ENCODE results near the gene KLHL29.

KLHL29 gene

GRCh38 chr2:23427350-23427749 lies 42.4 kb downstream of the KLHL29 start:
- peaks cover 4% of the 10 kb centered on the region for H3K4me1 ChIP-seq (ENCODE audit: control insufficient read depth, insufficient read depth, low read length)
- H3K27me3 ChIP-seq (ENCODE audit: control insufficient read depth, insufficient read depth, low read length) = no peaks in the 10 kb centered on the region
- H3K4me3 ChIP-seq (ENCODE audit: low read depth, low read length) = no peak overlapping the region
- H3K36me3 ChIP-seq (ENCODE audit: control insufficient read depth, insufficient read depth, low read length) = no peaks in the 10 kb centered on the region
- H3K9me3 ChIP-seq (ENCODE audit: control insufficient read depth, insufficient read depth, low read length) = no peaks in the 10 kb centered on the region
- no peak overlapping the region for H3K9ac ChIP-seq (ENCODE audit: low read depth, low read length)

GRCh38 chr2:23427976-23428375 lies 43.0 kb downstream of the KLHL29 start:
- H3K9ac ChIP-seq (ENCODE audit: low read depth, low read length) = no peak overlapping the region
- H3K36me3 ChIP-seq (ENCODE audit: control insufficient read depth, insufficient read depth, low read length) = no peaks in the 10 kb centered on the region
- peaks cover 4% of the 10 kb centered on the region for H3K4me1 ChIP-seq (ENCODE audit: control insufficient read depth, insufficient read depth, low read length)
- no peaks in the 10 kb centered on the region for H3K27me3 ChIP-seq (ENCODE audit: control insufficient read depth, insufficient read depth, low read length)
- no peaks in the 10 kb centered on the region for H3K9me3 ChIP-seq (ENCODE audit: control insufficient read depth, insufficient read depth, low read length)
- no peak overlapping the region for H3K4me3 ChIP-seq (ENCODE audit: low read depth, low read length)

- Histone ChIP-seq H3K27me3 (ENCODE audit: control insufficient read depth, insufficient read depth, low read length) (no peaks in the 10 kb centered on the region), H3K9me3 (ENCODE audit: control insufficient read depth, insufficient read depth, low read length) (no peaks in the 10 kb centered on the region), H3K36me3 (ENCODE audit: control insufficient read depth, insufficient read depth, low read length) (no peaks in the 10 kb centered on the region), H3K9ac (ENCODE audit: low read depth, low read length) (no peak overlapping the region), H3K4me3 (ENCODE audit: low read depth, low read length) (no peak overlapping the region), H3K4me1 (ENCODE audit: control insufficient read depth, insufficient read depth, low read length) (no peaks in the 10 kb centered on the region)
Observed at GRCh38 chr2:23429036-23429435, 44.1 kb downstream of the KLHL29 start.

GRCh38 chr2:23430263-23430662 lies 45.3 kb downstream of the KLHL29 start:
- Histone ChIP-seq H3K4me3 (ENCODE audit: low read depth, low read length) (no peak overlapping the region), H3K27me3 (ENCODE audit: control insufficient read depth, insufficient read depth, low read length) (no peaks in the 10 kb centered on the region)

GRCh38 chr2:23432531-23432930 lies 47.6 kb downstream of the KLHL29 start:
- H3K9me3 ChIP-seq (ENCODE audit: control insufficient read depth, insufficient read depth, low read length) = no peaks in the 10 kb centered on the region

More at GRCh38 chr2:23430263-23430662, 45.3 kb downstream of the KLHL29 start:
- Histone ChIP-seq H3K4me1 (ENCODE audit: control insufficient read depth, insufficient read depth, low read length) (no peaks in the 10 kb centered on the region), H3K36me3 (ENCODE audit: control insufficient read depth, insufficient read depth, low read length) (no peaks in the 10 kb centered on the region), H3K9me3 (ENCODE audit: control insufficient read depth, insufficient read depth, low read length) (no peaks in the 10 kb centered on the region), H3K9ac (ENCODE audit: low read depth, low read length) (no peak overlapping the region)

GRCh38 chr2:23433282-23433681 lies 48.3 kb downstream of the KLHL29 start:
- H3K4me3 ChIP-seq (ENCODE audit: low read depth, low read length) = no peak overlapping the region
- H3K9ac ChIP-seq (ENCODE audit: low read depth, low read length) = no peak overlapping the region
- no peaks in the 10 kb centered on the region for H3K36me3 ChIP-seq (ENCODE audit: control insufficient read depth, insufficient read depth, low read length)
- H3K4me1 ChIP-seq (ENCODE audit: control insufficient read depth, insufficient read depth, low read length) = peaks cover 10% of the 10 kb centered on the region
- no peaks in the 10 kb centered on the region for H3K9me3 ChIP-seq (ENCODE audit: control insufficient read depth, insufficient read depth, low read length)
- no peaks in the 10 kb centered on the region for H3K27me3 ChIP-seq (ENCODE audit: control insufficient read depth, insufficient read depth, low read length)

More at GRCh38 chr2:23432531-23432930, 47.6 kb downstream of the KLHL29 start:
- Histone ChIP-seq H3K4me3 (ENCODE audit: low read depth, low read length) (no peak overlapping the region), H3K4me1 (ENCODE audit: control insufficient read depth, insufficient read depth, low read length) (peaks cover 10% of the 10 kb centered on the region), H3K27me3 (ENCODE audit: control insufficient read depth, insufficient read depth, low read length) (no peaks in the 10 kb centered on the region), H3K9ac (ENCODE audit: low read depth, low read length) (no peak overlapping the region), H3K36me3 (ENCODE audit: control insufficient read depth, insufficient read depth, low read length) (no peaks in the 10 kb centered on the region)

- H3K9me3 ChIP-seq (ENCODE audit: control insufficient read depth, insufficient read depth, low read length) = no peaks in the 10 kb centered on the region
- H3K9ac ChIP-seq (ENCODE audit: low read depth, low read length) = no peak overlapping the region
- peaks cover 10% of the 10 kb centered on the region for H3K4me1 ChIP-seq (ENCODE audit: control insufficient read depth, insufficient read depth, low read length)
- H3K27me3 ChIP-seq (ENCODE audit: control insufficient read depth, insufficient read depth, low read length) = no peaks in the 10 kb centered on the region
- H3K4me3 ChIP-seq (ENCODE audit: low read depth, low read length) = no peak overlapping the region
- H3K36me3 ChIP-seq (ENCODE audit: control insufficient read depth, insufficient read depth, low read length) = no peaks in the 10 kb centered on the region
Observed at GRCh38 chr2:23434721-23435121, 49.7 kb downstream of the KLHL29 start.

- Histone ChIP-seq H3K27me3 (ENCODE audit: control insufficient read depth, insufficient read depth, low read length) (no peaks in the 10 kb centered on the region), H3K4me3 (ENCODE audit: low read depth, low read length) (no peak overlapping the region), H3K9ac (ENCODE audit: low read depth, low read length) (no peak overlapping the region), H3K4me1 (ENCODE audit: control insufficient read depth, insufficient read depth, low read length) (peaks cover 10% of the 10 kb centered on the region), H3K9me3 (ENCODE audit: control insufficient read depth, insufficient read depth, low read length) (no peaks in the 10 kb centered on the region), H3K36me3 (ENCODE audit: control insufficient read depth, insufficient read depth, low read length) (no peaks in the 10 kb centered on the region)
Observed at GRCh38 chr2:23435250-23436035, 50.5 kb downstream of the KLHL29 start.

GRCh38 chr2:23436346-23437098 lies 51.5 kb downstream of the KLHL29 start:
- Histone ChIP-seq H3K27me3 (ENCODE audit: control insufficient read depth, insufficient read depth, low read length) (no peaks in the 10 kb centered on the region), H3K36me3 (ENCODE audit: control insufficient read depth, insufficient read depth, low read length) (no peaks in the 10 kb centered on the region), H3K4me3 (ENCODE audit: low read depth, low read length) (no peak overlapping the region), H3K9me3 (ENCODE audit: control insufficient read depth, insufficient read depth, low read length) (peaks cover 2% of the 10 kb centered on the region), H3K4me1 (ENCODE audit: control insufficient read depth, insufficient read depth, low read length) (peaks cover 10% of the 10 kb centered on the region), H3K9ac (ENCODE audit: low read depth, low read length) (no peak overlapping the region)

- no peaks in the 10 kb centered on the region for H3K36me3 ChIP-seq (ENCODE audit: control insufficient read depth, insufficient read depth, low read length)
- no peak overlapping the region for H3K9ac ChIP-seq (ENCODE audit: low read depth, low read length)
- H3K4me1 ChIP-seq (ENCODE audit: control insufficient read depth, insufficient read depth, low read length) = peaks cover 5% of the 10 kb centered on the region
- no peak overlapping the region for H3K4me3 ChIP-seq (ENCODE audit: low read depth, low read length)
- H3K9me3 ChIP-seq (ENCODE audit: control insufficient read depth, insufficient read depth, low read length) = peaks cover 4% of the 10 kb centered on the region
- no peaks in the 10 kb centered on the region for H3K27me3 ChIP-seq (ENCODE audit: control insufficient read depth, insufficient read depth, low read length)
Observed at GRCh38 chr2:23441414-23441813, 56.4 kb downstream of the KLHL29 start.

- no peak overlapping the region for H3K4me3 ChIP-seq (ENCODE audit: low read depth, low read length)
- H3K4me1 ChIP-seq (ENCODE audit: control insufficient read depth, insufficient read depth, low read length) = no peaks in the 10 kb centered on the region
- H3K9ac ChIP-seq (ENCODE audit: low read depth, low read length) = no peak overlapping the region
- H3K36me3 ChIP-seq (ENCODE audit: control insufficient read depth, insufficient read depth, low read length) = no peaks in the 10 kb centered on the region
- H3K9me3 ChIP-seq (ENCODE audit: control insufficient read depth, insufficient read depth, low read length) = peaks cover 4% of the 10 kb centered on the region
- no peaks in the 10 kb centered on the region for H3K27me3 ChIP-seq (ENCODE audit: control insufficient read depth, insufficient read depth, low read length)
Observed at GRCh38 chr2:23445450-23445868, 60.5 kb downstream of the KLHL29 start.

- Histone ChIP-seq H3K27me3 (ENCODE audit: control insufficient read depth, insufficient read depth, low read length) (no peaks in the 10 kb centered on the region), H3K9me3 (ENCODE audit: control insufficient read depth, insufficient read depth, low read length) (no peaks in the 10 kb centered on the region), H3K9ac (ENCODE audit: low read depth, low read length) (no peak overlapping the region), H3K4me3 (ENCODE audit: low read depth, low read length) (no peak overlapping the region), H3K4me1 (ENCODE audit: control insufficient read depth, insufficient read depth, low read length) (no peaks in the 10 kb centered on the region), H3K36me3 (ENCODE audit: control insufficient read depth, insufficient read depth, low read length) (no peaks in the 10 kb centered on the region)
Observed at GRCh38 chr2:23446916-23447315, 61.9 kb downstream of the KLHL29 start.
